GM18870 (cell line): Measurements from ENCODE around the gene NOL3.
A peak's percentile ranks its signal among the peaks of the same experiment; 100 is the strongest.
"Not testable (repeated sequence)": the region's sequence is repeated elsewhere in the genome, so short reads cannot be mapped to it uniquely, and the experiment has no call there.

Experiments used
- ATAC-seq: cut with Tn5 transposase; IDR thresholded peaks from one replicate; pipeline ENCODE4 v1.9.1; 2021; ENCODE audit warnings: moderate library complexity; ENCODE audit not compliant: unreplicated experiment

NOL3 gene

DNA sequence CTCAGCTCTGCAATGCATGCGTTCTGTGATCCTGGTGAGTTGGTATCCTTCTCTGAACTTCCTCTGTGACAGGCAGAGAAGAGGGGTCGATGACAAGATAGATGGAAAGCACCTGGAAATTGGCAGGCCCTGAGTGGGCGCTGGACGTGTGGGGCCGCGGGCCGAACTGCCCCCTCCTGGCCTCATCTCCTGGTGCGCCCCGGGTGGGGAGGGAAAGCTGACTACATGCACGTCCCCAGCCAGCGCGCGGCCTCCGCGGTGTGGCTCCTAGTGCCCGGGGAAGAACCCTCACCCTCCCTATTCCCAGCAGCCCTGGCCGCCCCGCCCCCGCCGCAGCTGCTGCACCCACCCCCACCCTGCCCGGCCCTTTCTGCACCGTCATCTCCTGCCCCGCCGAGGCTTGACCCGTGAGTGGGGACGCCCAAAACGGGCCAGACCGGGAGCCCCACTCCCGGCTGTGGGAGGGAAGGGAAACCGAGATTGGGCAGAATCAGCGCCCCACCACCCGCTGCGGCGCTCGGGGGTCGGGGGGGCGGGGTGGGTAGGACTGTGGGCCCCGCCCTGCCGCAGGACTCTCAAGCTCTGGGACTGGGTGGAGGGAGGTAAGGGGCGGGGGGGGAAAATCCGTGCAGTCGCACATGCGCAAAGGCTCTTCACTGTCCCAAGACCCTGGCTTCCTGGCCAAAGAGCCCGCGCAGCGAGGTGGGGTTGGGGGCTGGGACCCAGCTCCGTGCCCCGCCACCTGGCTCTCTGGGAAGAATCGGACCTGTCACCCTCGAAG is at the start of gene NOL3:
NOL3 (plus strand) TSS at position 371 of the 781 bp plus-strand sequence.
- ATAC-seq: peak; percentile 43

GRCh38 chr16:67122799-67123198 is 47.5 kb upstream of the NOL3 start:
- ATAC-seq: not testable (repeated sequence)

- no peak for ATAC-seq
Observed at GRCh38 chr16:67128417-67128816, 41.9 kb upstream of the NOL3 start.

- ATAC-seq: no peak
Observed at GRCh38 chr16:67128887-67129286, 41.5 kb upstream of the NOL3 start.

DNA sequence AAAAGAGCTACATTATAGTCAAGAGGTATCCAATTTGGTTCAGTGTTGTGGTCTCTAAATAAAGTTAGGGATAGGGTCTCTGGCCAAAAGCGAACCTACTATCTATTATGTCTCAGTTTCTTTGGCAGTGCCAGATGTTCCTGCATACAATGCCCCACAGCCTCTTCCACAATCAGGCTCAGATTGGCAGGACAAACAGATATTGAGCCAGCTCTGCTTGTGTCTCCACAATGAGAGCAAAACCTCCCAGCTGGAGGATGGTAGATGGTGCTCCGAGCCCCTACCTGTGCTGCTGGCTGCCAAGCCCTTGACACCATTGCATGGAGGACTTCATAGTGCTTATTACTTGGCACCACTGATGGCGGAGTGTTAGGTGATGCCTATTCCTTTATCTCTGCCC is 40.9 kb upstream of the NOL3 start:
- ATAC-seq: no peak

DNA sequence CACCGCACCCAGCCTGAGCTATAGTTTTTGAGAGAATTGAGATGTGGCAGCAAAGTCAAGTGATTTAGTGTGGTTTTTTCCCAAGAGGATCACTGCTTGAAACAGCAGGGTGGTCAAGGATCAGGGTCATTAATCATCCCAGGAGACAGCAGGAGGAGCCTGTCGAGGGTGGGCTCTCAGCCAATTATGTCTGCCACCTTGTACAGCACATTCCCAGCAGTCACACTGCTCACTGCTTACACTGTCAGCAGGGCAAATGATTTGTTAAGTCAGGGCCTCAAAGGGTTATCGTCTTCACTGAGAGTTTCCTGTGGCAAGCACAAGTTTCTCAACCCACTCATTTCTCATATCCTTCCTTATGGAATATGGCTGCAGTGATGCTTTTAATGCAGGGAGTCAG is 32.7 kb upstream of the NOL3 start:
- ATAC-seq: no peak

GRCh38 chr16:67141391-67141790 is 28.9 kb upstream of the NOL3 start:
- no peak for ATAC-seq

- no peak for ATAC-seq
Observed at GRCh38 chr16:67142342-67142741, 28.0 kb upstream of the NOL3 start.

GRCh38 chr16:67144943-67145342 is 25.4 kb upstream of the NOL3 start:
- ATAC-seq: no peak

GRCh38 chr16:67145746-67146145 is 24.6 kb upstream of the NOL3 start:
- no peak for ATAC-seq

DNA sequence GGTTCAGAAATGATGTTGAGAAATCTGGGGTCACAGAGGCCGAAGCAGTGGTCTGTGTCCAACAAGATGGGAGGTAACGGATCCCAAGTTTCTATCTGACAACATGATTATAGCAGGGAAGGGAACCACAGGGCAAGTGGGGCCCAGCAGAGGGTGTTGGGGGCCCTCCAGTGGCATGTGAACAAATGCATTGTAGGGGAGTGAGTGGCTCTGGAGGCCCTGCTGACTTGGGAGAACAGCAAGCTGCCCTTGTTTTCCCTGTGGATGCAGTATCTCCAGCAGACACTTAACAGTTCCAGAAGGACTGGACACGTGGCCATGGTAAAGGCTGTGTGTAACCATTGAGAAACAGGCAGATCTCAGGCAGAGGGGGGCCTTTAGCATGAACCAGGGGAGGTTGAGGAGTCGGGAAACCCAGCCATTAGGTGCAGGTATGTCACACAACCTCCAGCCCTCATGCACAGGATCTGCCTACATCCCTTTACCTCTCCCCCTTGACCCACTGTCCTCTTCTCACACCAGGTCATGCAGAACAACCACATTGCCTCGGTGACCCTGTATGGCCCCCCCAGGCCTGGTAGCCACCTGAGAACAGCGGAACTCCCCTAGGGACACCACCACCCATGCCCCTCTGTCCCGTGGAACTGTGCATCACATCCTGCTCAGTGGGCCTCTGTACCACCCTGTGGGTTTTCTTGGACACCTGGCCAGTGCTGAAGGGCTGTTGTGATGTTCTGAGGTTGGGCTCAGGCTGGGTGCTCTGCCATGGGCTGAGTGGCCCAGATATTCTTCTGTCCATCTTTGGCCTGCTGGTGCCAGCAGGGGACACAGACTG is 23.6 kb upstream of the NOL3 start:
- ATAC-seq: no peak

DNA sequence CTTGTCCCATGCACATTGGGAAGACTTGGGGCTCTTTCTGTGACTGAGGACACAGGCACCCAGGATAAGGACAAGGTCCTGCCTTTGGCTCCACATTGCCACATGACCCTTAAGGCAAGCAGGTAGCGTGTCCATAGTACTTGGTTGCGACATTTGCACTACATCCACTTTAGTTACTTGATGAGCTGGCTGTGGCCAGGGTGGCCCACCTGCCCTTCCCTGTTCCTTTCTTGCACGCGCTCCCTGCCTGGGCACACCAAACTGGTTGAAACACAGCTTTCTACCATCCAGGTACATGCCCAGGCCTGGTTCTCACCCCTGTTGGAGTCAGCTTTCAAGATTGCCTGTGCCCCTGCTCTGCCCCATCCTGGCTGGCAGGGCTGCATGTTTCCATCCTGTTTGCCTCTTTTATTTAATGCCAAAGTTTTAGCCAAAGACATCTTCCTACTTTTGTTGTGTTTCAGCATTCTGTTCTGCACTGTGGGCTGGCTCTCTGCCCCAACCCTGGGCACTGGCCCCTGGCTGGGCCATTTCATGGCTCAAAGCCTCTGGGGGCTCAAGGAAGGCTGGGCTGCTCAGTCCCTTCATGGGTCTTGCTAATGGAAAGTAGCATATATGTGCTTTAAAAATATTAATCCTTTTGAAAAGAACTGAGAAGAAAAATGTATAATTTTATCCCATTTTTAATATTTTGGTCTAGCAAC is 22.7 kb upstream of the NOL3 start:
- ATAC-seq: no peak

DNA sequence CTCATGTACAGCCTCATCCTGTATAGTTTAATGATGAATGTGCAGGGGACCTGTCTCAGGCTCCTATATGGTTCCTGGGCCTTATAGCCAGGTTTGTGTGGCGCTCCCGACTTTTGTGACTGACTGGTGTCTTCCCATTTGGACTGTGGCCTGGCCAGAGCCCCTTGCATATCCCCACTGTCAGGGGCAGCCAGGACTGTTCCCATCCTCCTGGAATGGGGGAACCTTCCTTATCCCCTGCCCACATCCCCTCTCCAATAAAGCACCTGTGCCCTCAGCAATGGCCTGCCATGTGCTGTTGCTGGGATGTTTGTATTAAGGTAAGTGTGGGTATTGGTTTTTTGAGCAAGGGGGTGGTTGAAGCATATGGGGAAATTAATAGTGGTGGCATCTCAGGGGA is 22.1 kb upstream of the NOL3 start:
- ATAC-seq: no peak

DNA sequence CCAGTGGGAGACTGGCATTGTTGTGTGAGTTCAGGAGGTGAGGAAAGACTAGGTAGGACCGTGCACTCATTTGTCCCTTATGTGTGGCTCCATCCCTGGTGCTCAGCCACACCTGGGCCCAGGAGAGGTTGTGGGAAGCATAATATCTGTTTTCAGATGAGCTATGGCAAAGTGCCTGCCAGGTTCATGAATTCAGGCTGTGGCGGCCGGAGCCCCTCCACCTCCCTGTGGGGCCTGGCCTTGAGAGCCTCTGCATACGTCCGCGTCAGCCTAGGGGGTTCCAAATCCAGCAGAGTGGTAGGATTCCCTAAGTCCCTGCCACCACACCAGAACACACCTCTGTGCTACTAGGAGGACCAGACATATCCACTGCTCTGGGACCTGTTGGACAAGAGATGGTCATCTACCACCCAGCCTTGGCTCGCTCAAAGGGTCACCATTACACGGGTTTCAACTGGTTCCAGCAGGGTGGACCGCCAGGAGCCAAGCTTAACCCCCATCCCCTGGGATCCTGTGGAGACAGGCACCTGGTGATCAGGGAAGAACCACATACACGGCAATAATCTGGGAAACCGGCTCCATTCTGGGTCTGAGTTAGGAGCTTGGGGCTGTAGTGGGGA is 21.6 kb upstream of the NOL3 start:
- no peak for ATAC-seq

DNA sequence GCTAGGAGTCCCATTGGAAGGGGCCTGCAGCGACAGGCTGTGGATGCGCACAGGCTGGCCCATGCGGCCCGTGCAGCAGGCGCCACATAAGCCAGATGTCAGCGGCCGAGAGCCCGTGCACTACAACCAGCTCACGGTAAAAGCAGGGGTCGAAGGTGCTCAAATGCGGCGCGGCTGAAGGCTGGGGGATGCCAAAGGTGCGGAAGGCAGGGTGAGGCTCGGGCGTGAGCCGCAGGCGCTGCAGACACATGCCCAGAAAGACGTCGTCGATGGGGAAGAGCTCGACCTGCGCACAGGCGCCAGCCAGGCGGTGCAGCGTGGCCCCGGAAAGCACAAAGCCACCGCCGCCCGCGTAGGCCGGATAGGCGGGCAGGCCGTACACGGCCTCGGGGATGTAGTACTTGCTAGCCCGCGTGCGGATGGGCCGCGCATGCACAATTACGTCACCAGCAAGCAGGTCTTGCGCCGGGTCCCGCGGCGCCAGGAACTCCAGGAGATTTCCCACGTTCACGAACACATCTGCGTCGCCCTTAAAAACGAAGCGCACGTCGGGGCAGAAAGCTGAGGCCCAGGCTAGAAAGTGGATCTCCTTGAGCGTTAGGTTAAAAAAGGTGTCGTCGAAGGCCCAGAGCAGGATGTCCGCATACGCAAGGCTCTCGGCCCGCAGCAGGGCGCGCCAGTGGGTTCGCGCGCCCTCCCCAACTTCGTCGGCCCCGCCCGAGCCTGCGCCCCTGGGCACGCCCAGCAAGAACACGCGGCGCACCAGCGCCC is 20.9 kb upstream of the NOL3 start:
- ATAC-seq: no peak

GRCh38 chr16:67150047-67150832 is 20.1 kb upstream of the NOL3 start:
- ATAC-seq: peak; percentile 23

DNA sequence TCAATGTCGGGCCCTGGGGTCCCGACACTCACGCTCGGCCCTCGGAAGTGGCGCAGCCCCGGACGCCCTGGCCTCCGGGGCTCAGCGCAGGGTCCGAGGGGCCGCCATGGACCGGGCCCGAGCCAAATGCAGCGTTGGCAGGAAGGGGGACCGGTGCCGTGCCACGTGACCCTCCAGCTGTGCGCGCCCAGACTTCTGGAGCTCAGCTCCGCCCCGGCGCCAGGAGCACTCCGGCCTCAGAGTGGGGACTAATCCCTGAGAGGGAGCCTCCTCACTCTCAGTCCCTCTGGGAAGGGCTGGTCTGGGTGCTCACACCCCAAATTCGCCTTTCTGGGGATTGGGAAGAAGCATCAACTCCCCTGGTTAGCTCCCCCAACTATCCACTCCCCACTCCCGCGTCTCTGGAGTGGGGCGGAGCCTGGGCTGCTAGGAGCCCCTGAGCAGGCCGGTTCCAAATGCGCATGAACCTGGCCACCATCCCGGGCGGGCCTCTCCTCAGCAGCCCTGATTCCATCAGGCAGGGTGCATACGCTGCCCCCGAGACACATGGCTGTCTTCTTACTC is 19.4 kb upstream of the NOL3 start, which contains the start of gene B3GNT9:
B3GNT9 (minus strand) TSS at position 166 of the 564 bp plus-strand sequence. CDS start 513 bp downstream, outside the sequence.
- peak; percentile 40 for ATAC-seq

GRCh38 chr16:67151431-67152097 is 18.8 kb upstream of the NOL3 start:
- no peak for ATAC-seq
